HCT116 (cell line): ENCODE data around the gene RABL6. TPM values are rescaled to one million over a fixed set of nuclear protein-coding genes. Genes with fewer than 3 reads are reported as not detected.

Experiments
- ATAC-seq: fragments of 200-7000 bp; cut with Tn5 transposase; 2 replicates; pipeline ENCODE4 v1.9.1; 2020; ENCODE audit warnings: mild to moderate bottlenecking, moderate library complexity
- BruUV-seq: library from RNA; stranded (reverse); fragments of 400-500 nt; replicated peaks from 2 replicates; lab custom pipeline; 2021; lab: Mats Ljungman, UMichigan
- CTCF ChIA-PET: fragments of 300-600 bp; sonication (Branson Sonifier 250); formaldehyde crosslinking; loops from one replicate; lab custom pipeline; 2021; ENCODE audit warnings: antibody characterized with exemption; lab: Charles Lee
- POLR2A ChIA-PET: fragments of 300-600, 350-600 bp; sonication (Branson Sonifier 250); formaldehyde crosslinking; loops from one replicate; lab custom pipeline; 2021; ENCODE audit warnings: antibody characterized with exemption; lab: Charles Lee
- RAD21 ChIA-PET, 2 experiments: fragments of 300-600 bp; sonication (Branson Sonifier 250); formaldehyde crosslinking; loops; one replicate each; lab custom pipeline; 2023; ENCODE audit warnings: low total read pairs in 2 of 2; ENCODE audit not compliant: uncharacterized antibody in 2 of 2, unreplicated experiment in 2 of 2, low non-redundant PET in 1 of 2; lab: Charles Lee
- DNase-seq: peaks from one replicate; pipeline ENCODE4 v3.0.0-alpha.2; 2010; ENCODE audit warnings: low read depth, low spot score
- H2AFZ ChIP-seq: fragments of 200-600 bp; shearing (Covaris generic), sonication (generic); 2 replicates; pipeline ENCODE4 v1.6.1; 2017; ENCODE audit warnings: low read depth, mixed run types, mixed read lengths, antibody characterized with exemption, low read length; ENCODE audit not compliant: poor library complexity, severe bottlenecking
- H3K27ac ChIP-seq: 2 replicates; pipeline ENCODE4 v1.5.1; 2012; ENCODE audit warnings: low read depth, low read length
- H3K27me3 ChIP-seq: fragments of 200-600 bp; sonication (generic); 2 replicates; pipeline ENCODE4 v1.6.1; 2016; ENCODE audit warnings: mixed run types, low read length, mixed read lengths; ENCODE audit not compliant: insufficient read depth
- H3K36me3 ChIP-seq, 2 experiments: fragments of 200-500 bp in 1 of 2; fragments of 200-600 bp in 1 of 2; sonication (Bioruptor generic) in 1 of 2; sonication (generic) in 1 of 2; 2 replicates each; pipeline versions ENCODE4 v1.5.1 to v1.6.1; 2014 to 2016; ENCODE audit warnings: low read length in 2 of 2, inconsistent platforms in 1 of 2, mixed read lengths in 1 of 2, mixed run types in 1 of 2; ENCODE audit not compliant: insufficient read depth in 2 of 2, control insufficient read depth in 1 of 2
- H3K4me1 ChIP-seq, 2 experiments: fragments of 200-600 bp in 1 of 2; sonication (generic) in 1 of 2; 2 replicates each; pipeline versions ENCODE4 v1.5.1 to v1.6.1; 2012 to 2017; ENCODE audit warnings: low read length in 2 of 2, inconsistent platforms in 1 of 2, mild to moderate bottlenecking in 1 of 2, mixed read lengths in 1 of 2, mixed run types in 1 of 2, moderate library complexity in 1 of 2; ENCODE audit not compliant: insufficient read depth in 2 of 2, control insufficient read depth in 1 of 2
- H3K4me2 ChIP-seq: fragments of 200-600 bp; sonication (generic); 2 replicates; pipeline ENCODE4 v1.6.1; 2017; ENCODE audit warnings: mixed run types, low read length, mixed read lengths
- H3K4me3 ChIP-seq, 2 experiments: fragments of 200-600 bp in 1 of 2; sonication (generic) in 1 of 2; replicated peaks in 1 of 2; 2 replicates each; pipeline ENCODE4 v1.5.1; 2011 to 2016; ENCODE audit warnings: low read length in 2 of 2, control low read depth in 1 of 2, low read depth in 1 of 2, mild to moderate bottlenecking in 1 of 2, mixed read lengths in 1 of 2, mixed run types in 1 of 2
- H3K79me2 ChIP-seq: fragments of 200-600 bp; sonication (generic); 2 replicates; pipeline ENCODE4 v1.6.1; 2017; ENCODE audit warnings: mild to moderate bottlenecking, mixed run types, low read length, moderate library complexity, mixed read lengths; ENCODE audit not compliant: insufficient read depth
- H3K9ac ChIP-seq: fragments of 200-600 bp; sonication (generic); 2 replicates; pipeline ENCODE4 v1.6.1; 2016; ENCODE audit warnings: low read length, mixed read lengths
- H3K9me2 ChIP-seq: fragments of 200-600 bp; sonication (generic), shearing (Covaris generic); 2 replicates; pipeline ENCODE4 v1.6.1; 2017; ENCODE audit warnings: mixed run types, mild to moderate bottlenecking, moderate library complexity; ENCODE audit not compliant: insufficient read depth
- H3K9me3 ChIP-seq, 2 experiments: fragments of 200-500 bp in 1 of 2; fragments of 200-600 bp in 1 of 2; sonication (Bioruptor generic) in 1 of 2; sonication (generic) in 1 of 2; 2 replicates each; pipeline ENCODE4 v1.6.1; 2014 to 2017; ENCODE audit warnings: low read length in 2 of 2, mixed read lengths in 2 of 2, inconsistent platforms in 1 of 2, low read depth in 1 of 2, mild to moderate bottlenecking in 1 of 2, mixed run types in 1 of 2, moderate library complexity in 1 of 2; ENCODE audit not compliant: control insufficient read depth in 1 of 2, insufficient read depth in 1 of 2
- H4K20me1 ChIP-seq: fragments of 200-600 bp; sonication (generic), shearing (Covaris generic); 2 replicates; pipeline ENCODE4 v1.6.1; 2017; ENCODE audit warnings: mixed run types, mild to moderate bottlenecking, moderate library complexity; ENCODE audit not compliant: insufficient read depth
- ELF1 ChIP-seq: IDR thresholded peaks from 2 replicates; pipeline ENCODE4 v1.6.1; 2012; ENCODE audit warnings: low read depth, borderline replicate concordance
- EZH2 ChIP-seq: fragments of 200-600 bp; sonication (generic); IDR thresholded peaks from 2 replicates; pipeline ENCODE4 v1.6.1; 2017; ENCODE audit warnings: antibody characterized with exemption, mixed run types
- POLR2AphosphoS5 ChIP-seq: IDR thresholded peaks from 2 replicates; pipeline ENCODE4 v1.6.1; 2011; ENCODE audit warnings: mild to moderate bottlenecking, low read depth, low read length, moderate library complexity
- RAD21 ChIP-seq: IDR thresholded peaks from 2 replicates; pipeline ENCODE4 v1.6.1; 2012; ENCODE audit warnings: low read depth, mild to moderate bottlenecking
- SIN3A ChIP-seq: IDR thresholded peaks from 2 replicates; pipeline ENCODE4 v1.6.1; 2012; ENCODE audit warnings: low read depth
- intact Hi-C: fragments of 100-400 bp; cut with micrococcal nuclease; formaldehyde crosslinking; loops from 2 replicates; pipeline ENCODE4 v1.10.0; 2022
- total RNA-seq: library from RNA; stranded (reverse); gene quantifications from one replicate; pipeline ENCODE4 v1.2.1, GENCODE V29; 2021; ENCODE audit not compliant: unreplicated experiment
- TF ChIP-seq, protein P1 (sequence below): IDR thresholded peaks from 2 replicates; pipeline ENCODE4 v1.6.1; 2012

The RABL6 gene
- total RNA-seq, 1 experiment from 2014 or later = 98.6 TPM

DNA sequence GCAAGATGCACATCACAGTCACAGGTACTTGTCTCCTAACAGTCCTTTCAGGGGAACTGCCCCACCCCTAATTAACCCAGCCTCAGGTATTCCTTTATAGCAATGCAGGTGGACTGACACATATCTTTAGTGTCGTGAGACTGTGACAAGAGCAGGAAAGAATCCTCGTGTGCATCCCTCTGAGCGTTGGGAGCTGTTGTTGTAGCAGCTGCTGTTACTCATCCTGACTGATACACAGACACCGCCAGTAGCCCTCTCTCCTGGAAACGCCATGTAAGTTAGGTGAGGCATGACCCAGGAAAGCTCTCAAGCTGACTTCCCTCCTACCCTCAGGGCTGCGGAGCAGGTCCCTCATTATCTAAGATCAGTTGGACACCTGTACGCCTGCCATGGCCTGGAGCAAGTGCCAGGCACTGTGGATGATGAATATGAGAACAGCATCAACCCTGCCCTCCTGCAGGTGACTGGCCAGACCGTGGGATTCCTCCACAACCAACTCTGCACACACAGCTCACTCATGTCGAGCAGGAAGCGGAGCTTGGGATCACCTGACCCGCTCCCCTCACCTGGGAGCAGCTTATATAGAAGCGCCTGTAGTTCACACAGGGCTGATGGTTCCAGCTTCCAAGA is 33.2 kb upstream of the RABL6 start:
- no peak for TF ChIP-seq SIN3A
- no peak for TF ChIP-seq EZH2
- TF ChIP-seq ELF1 = no peak
- ATAC-seq (no peak), DNase-seq (no peak)
- Histone ChIP-seq H3K79me2 (no peaks in the 10 kb centered on the region), H3K4me3 (no peak overlapping the region), H3K9ac (no peak overlapping the region), H3K4me1 (peaks cover 0 to 3% of the 10 kb centered on the region in 2 experiments; a peak in 1 of 4 replicates), H3K27ac (no peak overlapping the region), H3K4me2 (no peak overlapping the region), H3K9me3 (peaks cover 6 to 16% of the 10 kb centered on the region in 2 experiments; a peak in 2 of 4 replicates), H4K20me1 (no peaks in the 10 kb centered on the region), H3K27me3 (no peaks in the 10 kb centered on the region), H3K9me2 (no peaks in the 10 kb centered on the region), H2AFZ (no peak overlapping the region), H3K36me3 (no peaks in the 10 kb centered on the region)
- ChIA-PET RAD21 (no interaction called here), CTCF (no interaction called here), POLR2A (no interaction called here)
- intact Hi-C loops = no loop called here
- BruUV-seq = no TSS peak

DNA sequence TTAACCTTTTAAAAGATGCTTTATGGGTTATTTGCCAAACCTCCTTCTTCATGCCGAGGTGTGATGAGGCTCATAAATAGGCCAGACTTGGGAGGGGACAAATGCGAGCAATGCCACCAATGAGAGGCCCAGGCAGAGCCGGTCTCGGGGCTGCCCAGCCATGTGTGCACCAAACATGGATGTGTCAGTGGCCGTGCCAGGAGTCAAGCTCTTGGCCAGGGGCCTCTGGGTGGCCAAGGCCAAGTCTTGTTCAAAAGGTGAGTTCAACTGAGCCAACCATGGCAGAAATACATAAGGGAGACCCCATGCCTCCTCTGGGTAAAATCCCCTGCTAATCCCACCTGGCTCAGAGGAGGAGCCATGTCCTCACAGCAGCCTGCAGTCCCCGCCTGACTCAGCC is 32.6 kb upstream of the RABL6 start:
- Histone ChIP-seq H3K36me3 (no peaks in the 10 kb centered on the region), H3K4me2 (no peak overlapping the region), H4K20me1 (no peaks in the 10 kb centered on the region), H2AFZ (no peak overlapping the region), H3K27me3 (no peaks in the 10 kb centered on the region), H3K27ac (no peak overlapping the region), H3K9me3 (peaks cover 6 to 16% of the 10 kb centered on the region in 2 experiments; a peak in 2 of 4 replicates), H3K4me3 (no peak overlapping the region), H3K9ac (no peak overlapping the region), H3K9me2 (no peaks in the 10 kb centered on the region), H3K79me2 (no peaks in the 10 kb centered on the region), H3K4me1 (no peaks in the 10 kb centered on the region)
- ChIA-PET POLR2A (no interaction called here), CTCF (no interaction called here), RAD21 (no interaction called here)
- no peak for TF ChIP-seq POLR2AphosphoS5
- no peak for TF ChIP-seq RAD21
- TF ChIP-seq, protein P1, sequence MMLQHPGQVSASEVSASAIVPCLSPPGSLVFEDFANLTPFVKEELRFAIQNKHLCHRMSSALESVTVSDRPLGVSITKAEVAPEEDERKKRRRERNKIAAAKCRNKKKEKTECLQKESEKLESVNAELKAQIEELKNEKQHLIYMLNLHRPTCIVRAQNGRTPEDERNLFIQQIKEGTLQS = no peak
- no peak for TF ChIP-seq ELF1
- no peak for DNase-seq
- intact Hi-C loops = no loop called here
- no peak for ATAC-seq
- BruUV-seq = no TSS peak
